Liver (tissue), 9 donors: ENCODE data around the gene CYP3A4. TPM values are rescaled to one million over a fixed set of nuclear protein-coding genes. Genes with fewer than 3 reads are reported as not detected.

ENCODE experiments used
- DNase-seq: peaks from one replicate; pipeline ENCODE4 v3.0.0-alpha.2; 2017; ENCODE audit warnings: low spot score
- H3K27ac ChIP-seq, 2 donors: one replicate each; pipeline ENCODE4 v1.7.0; 2013; ENCODE audit warnings: inconsistent platforms in 2 of 2, low read length in 2 of 2, control low read depth in 1 of 2, low read depth in 1 of 2, mild to moderate bottlenecking in 1 of 2
- H3K27me3 ChIP-seq, 4 donors: one replicate each; pipeline versions ENCODE4 v1.6.1 to v1.7.0; 2013; ENCODE audit warnings: low read length in 3 of 4, inconsistent platforms in 1 of 4, mild to moderate bottlenecking in 1 of 4, moderate library complexity in 1 of 4; ENCODE audit not compliant: control insufficient read depth in 4 of 4, insufficient read depth in 4 of 4
- H3K36me3 ChIP-seq, 4 donors: one replicate each; pipeline versions ENCODE4 v1.6.1 to v1.7.0; 2013; ENCODE audit warnings: low read length in 3 of 4, mild to moderate bottlenecking in 3 of 4, low read depth in 1 of 4, moderate library complexity in 1 of 4; ENCODE audit not compliant: control insufficient read depth in 4 of 4, insufficient read depth in 3 of 4
- H3K4me1 ChIP-seq, 4 donors: one replicate each; pipeline versions ENCODE4 v1.6.1 to v1.7.0; 2013; ENCODE audit warnings: low read length in 3 of 4, mild to moderate bottlenecking in 3 of 4, moderate library complexity in 1 of 4; ENCODE audit not compliant: control insufficient read depth in 4 of 4, insufficient read depth in 4 of 4
- H3K4me3 ChIP-seq, 3 donors: one replicate each; pipeline versions ENCODE4 v1.6.1 to v1.7.0; 2013; ENCODE audit warnings: low read length in 3 of 3, control low read depth in 1 of 3, low read depth in 1 of 3, mild to moderate bottlenecking in 1 of 3
- H3K9ac ChIP-seq, 2 donors: one replicate each; pipeline ENCODE4 v1.7.0; 2013; ENCODE audit warnings: low read length in 2 of 2, mild to moderate bottlenecking in 2 of 2, moderate library complexity in 2 of 2, control low read depth in 1 of 2, low read depth in 1 of 2
- H3K9me3 ChIP-seq, 4 donors: one replicate each; pipeline versions ENCODE4 v1.6.1 to v1.7.0; 2013; ENCODE audit warnings: low read length in 3 of 4; ENCODE audit not compliant: control insufficient read depth in 4 of 4
- ATF3 ChIP-seq: IDR thresholded peaks from 2 replicates; pipeline ENCODE4 v1.6.1; 2016; ENCODE audit warnings: antibody characterized with exemption
- EGR1 ChIP-seq, 2 donors: IDR thresholded peaks; 2 replicates each; pipeline ENCODE4 v1.6.1; 2016 to 2018; ENCODE audit warnings: antibody characterized with exemption in 2 of 2, low read depth in 2 of 2
- FOXA1 ChIP-seq: IDR thresholded peaks from 2 replicates; pipeline ENCODE4 v1.6.1; 2016; ENCODE audit warnings: antibody characterized with exemption
- FOXA2 ChIP-seq: IDR thresholded peaks from 2 replicates; pipeline ENCODE4 v1.6.1; 2016; ENCODE audit warnings: antibody characterized with exemption
- GABPA ChIP-seq, 2 donors: IDR thresholded peaks in 1 of 2; conservative IDR thresholded peaks in 1 of 2; 2 replicates each; pipeline ENCODE4 v1.6.1; 2016; ENCODE audit warnings: antibody characterized with exemption in 2 of 2, mild to moderate bottlenecking in 1 of 2, moderate library complexity in 1 of 2
- HNF4A ChIP-seq, 2 donors: conservative IDR thresholded peaks; 2 replicates each; pipeline ENCODE4 v1.6.1; 2016; ENCODE audit warnings: antibody characterized with exemption in 2 of 2, mild to moderate bottlenecking in 2 of 2
- HNF4G ChIP-seq: IDR thresholded peaks from 2 replicates; pipeline ENCODE4 v1.6.1; 2016; ENCODE audit warnings: antibody characterized with exemption
- JUND ChIP-seq, 2 donors: IDR thresholded peaks; 2 replicates each; pipeline ENCODE4 v1.6.1; 2016; ENCODE audit warnings: antibody characterized with exemption in 2 of 2
- NR2F2 ChIP-seq: IDR thresholded peaks from 2 replicates; pipeline ENCODE4 v1.6.1; 2016; ENCODE audit warnings: antibody characterized with exemption
- RAD21 ChIP-seq, 2 donors: IDR thresholded peaks; 2 replicates each; pipeline ENCODE4 v1.6.1; 2016; ENCODE audit warnings: antibody characterized with exemption in 2 of 2, mild to moderate bottlenecking in 2 of 2
- RXRA ChIP-seq, 2 donors: IDR thresholded peaks; 2 replicates each; pipeline ENCODE4 v1.6.1; 2017 to 2018; ENCODE audit warnings: antibody characterized with exemption in 2 of 2, mild to moderate bottlenecking in 1 of 2
- SP1 ChIP-seq: IDR thresholded peaks from 2 replicates; pipeline ENCODE4 v1.6.1; 2018; ENCODE audit warnings: antibody characterized with exemption, mild to moderate bottlenecking
- TAF1 ChIP-seq: conservative IDR thresholded peaks from 2 replicates; pipeline ENCODE4 v1.6.1; 2016; ENCODE audit warnings: antibody characterized with exemption, mild to moderate bottlenecking
- YY1 ChIP-seq: IDR thresholded peaks from 2 replicates; pipeline ENCODE4 v1.6.1; 2016; ENCODE audit warnings: antibody characterized with exemption, mild to moderate bottlenecking
- ZBTB33 ChIP-seq: IDR thresholded peaks from 2 replicates; pipeline ENCODE4 v1.6.1; 2016; ENCODE audit warnings: antibody characterized with exemption
- WGBS: extraction: QIAGEN DNeasy Blood & Tissue Kit; methylation state at CpG from one replicate; pipeline ENCODE4 v1.1.7; 2013; 5-methylcytosine and 5-hydroxymethylcytosine counted together
- polyA plus RNA-seq, 2 donors: library from polyadenylated mRNA; stranded (reverse) in 1 of 2; unstranded in 1 of 2; fragments of 200-250 nt in 1 of 2; fragments of >200 nt in 1 of 2; fragmentation: Nextera tagmentation in 1 of 2; extraction: Ambion mirVana in 1 of 2; gene quantifications; one replicate each; pipeline versions ENCODE4 v1.2.1 to v1.2.3, GENCODE V29; 2013 to 2015
- total RNA-seq, 2 donors: library from RNA; depleted of rRNA; stranded (reverse); fragments of >200 nt; gene quantifications; one replicate each; pipeline ENCODE4 v1.2.3, GENCODE V29; 2014
- TF ChIP-seq, protein P1 (sequence below): IDR thresholded peaks from 2 replicates; pipeline ENCODE4 v1.6.1; 2016; ENCODE audit warnings: antibody characterized with exemption, mild to moderate bottlenecking
- TF ChIP-seq, protein P2 (sequence below): fragments of 150-350 bp; IDR thresholded peaks from 2 replicates; pipeline ENCODE4 v1.5.1; 2017; ENCODE audit warnings: improper control_type of control experiment, low read depth, low read length; ENCODE audit not compliant: missing input control
- TF ChIP-seq, protein P3 (sequence below): IDR thresholded peaks from 2 replicates; pipeline ENCODE4 v1.6.1; 2016; ENCODE audit warnings: antibody characterized with exemption
- donor health status: healthy.
- donor health status: healthy.
- donor health status: healthy.
- donor health status: healthy.
- donor health status: healthy.

The CYP3A4 gene
- total and polyA plus RNA-seq, 4 donors = 0.51 to 1,082 (median 289) TPM

GRCh38 chr7:99794585-99795502, 10.9 kb upstream of the CYP3A4 start:
- TF ChIP-seq HNF4A (conservative IDR thresholded peaks at IDR 0.05) (peak; percentile 71 to 72), ZBTB33 (peak; percentile 88), YY1 (peak; percentile 90), HNF4G (peak; percentile 40), FOXA2 (peak; percentile 76), JUND (IDR thresholded peaks at IDR 0.05) (peak; percentile 94 to 96), RXRA (IDR thresholded peaks at IDR 0.05) (peak; percentile 95 to 96), EGR1 (IDR thresholded peaks at IDR 0.05; ENCODE audit: low read depth in 2 of 2) (peak; percentile 26 to 51), NR2F2 (peak; percentile 17), TAF1 (peak; percentile 63), GABPA (IDR thresholded peaks at IDR 0.05 in 1 of 2, conservative IDR thresholded peaks at IDR 0.05 in 1 of 2) (peak in 1 of 2 donors; percentile 18), ATF3 (peak; percentile 87), RAD21 (IDR thresholded peaks at IDR 0.05) (peak; percentile 55 to 64), FOXA1 (peak; percentile 75), SP1 (peak; percentile 94)
- TF ChIP-seq, protein P1, sequence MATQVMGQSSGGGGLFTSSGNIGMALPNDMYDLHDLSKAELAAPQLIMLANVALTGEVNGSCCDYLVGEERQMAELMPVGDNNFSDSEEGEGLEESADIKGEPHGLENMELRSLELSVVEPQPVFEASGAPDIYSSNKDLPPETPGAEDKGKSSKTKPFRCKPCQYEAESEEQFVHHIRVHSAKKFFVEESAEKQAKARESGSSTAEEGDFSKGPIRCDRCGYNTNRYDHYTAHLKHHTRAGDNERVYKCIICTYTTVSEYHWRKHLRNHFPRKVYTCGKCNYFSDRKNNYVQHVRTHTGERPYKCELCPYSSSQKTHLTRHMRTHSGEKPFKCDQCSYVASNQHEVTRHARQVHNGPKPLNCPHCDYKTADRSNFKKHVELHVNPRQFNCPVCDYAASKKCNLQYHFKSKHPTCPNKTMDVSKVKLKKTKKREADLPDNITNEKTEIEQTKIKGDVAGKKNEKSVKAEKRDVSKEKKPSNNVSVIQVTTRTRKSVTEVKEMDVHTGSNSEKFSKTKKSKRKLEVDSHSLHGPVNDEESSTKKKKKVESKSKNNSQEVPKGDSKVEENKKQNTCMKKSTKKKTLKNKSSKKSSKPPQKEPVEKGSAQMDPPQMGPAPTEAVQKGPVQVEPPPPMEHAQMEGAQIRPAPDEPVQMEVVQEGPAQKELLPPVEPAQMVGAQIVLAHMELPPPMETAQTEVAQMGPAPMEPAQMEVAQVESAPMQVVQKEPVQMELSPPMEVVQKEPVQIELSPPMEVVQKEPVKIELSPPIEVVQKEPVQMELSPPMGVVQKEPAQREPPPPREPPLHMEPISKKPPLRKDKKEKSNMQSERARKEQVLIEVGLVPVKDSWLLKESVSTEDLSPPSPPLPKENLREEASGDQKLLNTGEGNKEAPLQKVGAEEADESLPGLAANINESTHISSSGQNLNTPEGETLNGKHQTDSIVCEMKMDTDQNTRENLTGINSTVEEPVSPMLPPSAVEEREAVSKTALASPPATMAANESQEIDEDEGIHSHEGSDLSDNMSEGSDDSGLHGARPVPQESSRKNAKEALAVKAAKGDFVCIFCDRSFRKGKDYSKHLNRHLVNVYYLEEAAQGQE = peak; percentile 6
- TF ChIP-seq, protein P2, sequence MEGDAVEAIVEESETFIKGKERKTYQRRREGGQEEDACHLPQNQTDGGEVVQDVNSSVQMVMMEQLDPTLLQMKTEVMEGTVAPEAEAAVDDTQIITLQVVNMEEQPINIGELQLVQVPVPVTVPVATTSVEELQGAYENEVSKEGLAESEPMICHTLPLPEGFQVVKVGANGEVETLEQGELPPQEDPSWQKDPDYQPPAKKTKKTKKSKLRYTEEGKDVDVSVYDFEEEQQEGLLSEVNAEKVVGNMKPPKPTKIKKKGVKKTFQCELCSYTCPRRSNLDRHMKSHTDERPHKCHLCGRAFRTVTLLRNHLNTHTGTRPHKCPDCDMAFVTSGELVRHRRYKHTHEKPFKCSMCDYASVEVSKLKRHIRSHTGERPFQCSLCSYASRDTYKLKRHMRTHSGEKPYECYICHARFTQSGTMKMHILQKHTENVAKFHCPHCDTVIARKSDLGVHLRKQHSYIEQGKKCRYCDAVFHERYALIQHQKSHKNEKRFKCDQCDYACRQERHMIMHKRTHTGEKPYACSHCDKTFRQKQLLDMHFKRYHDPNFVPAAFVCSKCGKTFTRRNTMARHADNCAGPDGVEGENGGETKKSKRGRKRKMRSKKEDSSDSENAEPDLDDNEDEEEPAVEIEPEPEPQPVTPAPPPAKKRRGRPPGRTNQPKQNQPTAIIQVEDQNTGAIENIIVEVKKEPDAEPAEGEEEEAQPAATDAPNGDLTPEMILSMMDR = no peak
- TF ChIP-seq, protein P3, sequence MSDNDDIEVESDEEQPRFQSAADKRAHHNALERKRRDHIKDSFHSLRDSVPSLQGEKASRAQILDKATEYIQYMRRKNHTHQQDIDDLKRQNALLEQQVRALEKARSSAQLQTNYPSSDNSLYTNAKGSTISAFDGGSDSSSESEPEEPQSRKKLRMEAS = peak; percentile 83
- H3K9me3 ChIP-seq = no peaks in the 10 kb centered on the region
- H3K9ac ChIP-seq = peak overlapping the region; percentile 36 to 45
- no peak for DNase-seq
- H3K27me3 ChIP-seq = no peaks in the 10 kb centered on the region
- H3K4me3 ChIP-seq = no peak overlapping the region
- H3K27ac ChIP-seq = peak overlapping the region; percentile 80 to 96
- WGBS = 35% methylated on average over 12 of the region's 12 CpGs
- H3K36me3 ChIP-seq = no peaks in the 10 kb centered on the region
- peaks cover 14 to 44% (median 33%) of the 10 kb centered on the region in 4 donors for H3K4me1 ChIP-seq
